Measurements from ENCODE around the gene RFX4. TPM values are rescaled to one million over a fixed set of nuclear protein-coding genes. Genes with fewer than 3 reads are reported as not detected.
"Not testable (repeated sequence)": the region's sequence is repeated elsewhere in the genome, so short reads cannot be mapped to it uniquely, and the experiment has no call there.

RFX4 gene
- polyA plus RNA-seq, 4 donors, result not detected

DNA sequence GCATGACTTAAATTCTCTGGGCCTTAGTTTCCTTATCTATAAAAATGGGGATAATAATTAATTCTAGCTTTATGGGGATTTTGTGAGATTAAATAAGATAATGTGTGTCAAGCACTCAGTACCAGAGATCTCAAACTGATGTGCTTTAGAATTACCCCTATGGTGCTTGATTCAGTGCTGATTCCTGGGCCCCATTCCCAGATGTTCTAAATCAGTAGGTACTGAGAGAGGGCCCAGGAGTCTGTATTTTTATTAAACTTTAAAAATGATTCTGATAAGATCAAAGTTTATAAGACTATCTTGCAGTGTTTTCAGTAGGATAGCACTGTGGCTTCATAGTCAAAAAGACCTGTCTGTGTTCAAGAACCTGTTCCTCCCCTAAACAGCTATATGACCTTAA, 102.6 kb downstream of the RFX4 start:
- no peak for DNase-seq (ENCODE audit: low read depth in 4 of 4, low spot score in 3 of 4)

DNA sequence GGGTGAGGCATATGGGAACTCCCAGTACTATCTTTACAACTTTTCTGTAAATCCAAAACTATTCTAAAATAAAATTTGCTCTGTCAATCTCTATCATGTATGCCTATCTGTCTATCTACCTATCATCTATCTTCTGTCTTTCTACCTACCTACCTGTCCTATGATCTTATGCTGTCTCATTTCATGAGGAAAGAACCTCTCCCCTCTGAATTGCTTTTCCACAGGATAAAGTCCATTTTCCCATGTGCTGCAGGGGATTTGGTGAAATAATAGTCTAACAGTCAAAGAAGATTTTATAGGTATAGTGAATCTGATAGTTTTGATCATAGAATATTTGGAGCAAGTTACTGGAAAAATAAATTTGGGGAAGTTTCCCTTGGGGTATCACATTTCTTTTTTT, 104.9 kb downstream of the RFX4 start:
- no peak for DNase-seq (ENCODE audit: low read depth in 4 of 4, low spot score in 3 of 4)

DNA sequence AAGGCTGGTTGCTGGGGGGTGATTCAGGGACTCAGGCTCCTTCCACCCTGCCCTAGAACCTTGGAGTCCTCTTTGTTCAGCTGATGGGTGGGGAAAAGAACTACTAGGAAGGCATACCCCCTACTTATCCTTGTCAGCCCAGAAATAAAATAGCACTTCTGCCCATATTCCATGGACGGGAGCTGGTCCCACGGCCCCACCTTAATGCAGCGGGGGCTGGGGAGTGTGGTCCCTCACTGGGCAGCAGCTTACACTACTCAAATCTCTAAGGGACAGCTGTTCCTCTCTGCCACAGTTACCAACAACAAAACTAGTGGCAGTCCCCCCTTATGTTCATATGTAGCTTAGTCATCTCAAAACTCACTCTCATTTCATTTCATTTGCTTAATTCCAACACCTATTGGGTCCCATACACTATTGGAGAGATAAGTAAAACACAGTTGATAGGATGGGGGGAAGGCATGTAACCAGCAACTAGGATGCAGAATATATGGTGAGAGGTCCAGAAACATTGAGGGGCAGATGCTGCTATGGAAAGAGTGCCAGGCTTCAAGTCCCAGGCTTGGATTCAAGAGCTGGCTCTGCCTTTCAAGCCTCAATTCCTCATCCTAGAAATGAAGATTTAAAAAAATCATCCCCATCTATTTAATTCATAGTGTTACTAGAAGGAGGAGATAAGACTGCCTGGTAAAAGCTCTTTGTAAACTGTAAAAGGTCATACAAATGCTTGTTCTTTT, 107.9 kb downstream of the RFX4 start:
- no peak for DNase-seq (ENCODE audit: low read depth in 4 of 4, low spot score in 3 of 4)

DNA sequence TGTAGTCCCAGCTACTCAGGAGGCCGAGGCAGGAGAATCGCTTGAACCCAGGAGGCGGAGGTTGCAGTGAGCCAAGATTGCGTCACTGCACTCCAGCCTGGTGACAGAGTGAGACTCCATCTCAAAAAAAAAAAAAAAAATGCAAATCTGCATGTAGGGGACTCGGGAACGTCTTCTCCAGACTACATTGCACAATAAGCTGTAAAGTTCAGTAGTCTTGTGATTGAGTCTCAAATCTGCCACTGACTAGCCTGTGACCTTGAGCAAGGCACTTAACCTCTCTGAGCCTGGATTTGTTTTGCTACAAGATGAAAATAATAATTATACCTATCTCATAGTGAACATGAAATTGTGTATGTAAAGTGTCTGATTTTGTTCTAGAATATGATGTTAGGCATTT, 109.2 kb downstream of the RFX4 start:
- not testable (repeated sequence) for DNase-seq (ENCODE audit: low read depth in 4 of 4, low spot score in 3 of 4)

DNA sequence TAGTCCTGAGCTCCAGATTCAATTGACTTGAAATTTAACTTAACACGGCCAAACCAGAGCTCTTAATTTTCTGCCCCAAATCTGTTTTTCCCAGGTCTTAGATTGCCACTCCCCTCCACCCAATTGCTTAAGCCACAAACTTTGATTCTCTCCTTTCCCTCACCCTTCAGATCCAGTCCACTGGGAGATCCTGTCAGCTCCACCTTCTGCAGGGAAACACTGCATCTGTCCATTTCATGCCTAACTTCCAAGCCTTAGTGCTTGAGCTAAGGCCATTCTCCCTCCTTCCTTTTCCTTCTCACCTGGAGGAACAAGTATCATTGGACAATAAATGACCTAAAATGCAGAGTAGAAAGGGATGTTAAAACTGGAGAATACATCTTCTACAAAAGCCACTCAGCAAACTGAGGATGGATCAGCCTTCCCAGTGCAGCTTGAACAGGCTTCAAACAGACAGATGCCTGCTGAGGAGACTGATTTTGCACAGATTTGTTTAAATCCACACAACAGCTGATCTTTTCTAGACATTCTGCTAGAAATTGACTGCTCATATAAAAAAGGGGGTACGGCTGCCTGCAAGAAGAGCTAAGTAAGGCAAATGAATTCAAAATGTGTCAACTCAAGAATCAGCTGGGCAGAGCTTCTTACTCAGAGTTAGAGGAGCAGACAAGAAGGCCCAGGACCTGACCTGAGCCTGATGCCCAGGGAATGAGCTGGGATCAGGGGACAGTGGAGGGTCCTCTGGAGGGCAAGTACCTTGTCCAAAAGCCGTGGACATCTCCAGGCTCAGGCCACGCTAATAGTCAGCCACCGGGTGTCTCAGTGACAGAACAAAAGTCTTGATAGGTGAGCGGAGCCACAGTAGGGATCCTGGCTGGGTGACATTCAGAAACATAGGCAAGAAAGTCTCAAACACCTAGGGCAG, 110.4 kb downstream of the RFX4 start:
- no peak for DNase-seq (ENCODE audit: low read depth in 4 of 4, low spot score in 3 of 4)

DNA sequence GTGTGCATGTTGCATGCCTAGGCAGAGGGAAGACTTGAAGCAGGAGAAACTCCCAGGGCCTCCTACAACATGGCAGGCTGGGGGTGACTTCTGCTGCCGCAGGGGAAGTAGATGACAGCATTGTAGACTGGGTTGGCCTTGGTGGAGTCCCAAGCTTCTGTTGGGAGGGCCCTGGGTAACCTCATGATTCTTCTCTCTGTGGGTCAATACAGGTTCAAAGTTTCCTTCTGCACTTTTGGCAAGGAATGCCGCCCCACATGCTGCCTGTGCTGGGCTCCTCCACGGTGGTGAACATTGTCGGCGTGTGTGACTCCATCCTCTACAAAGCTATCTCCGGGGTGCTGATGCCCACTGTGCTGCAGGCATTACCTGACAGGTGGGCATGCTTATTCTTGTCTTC, 113.3 kb downstream of the RFX4 start:
- no peak for DNase-seq (ENCODE audit: low read depth in 4 of 4, low spot score in 3 of 4)

DNA sequence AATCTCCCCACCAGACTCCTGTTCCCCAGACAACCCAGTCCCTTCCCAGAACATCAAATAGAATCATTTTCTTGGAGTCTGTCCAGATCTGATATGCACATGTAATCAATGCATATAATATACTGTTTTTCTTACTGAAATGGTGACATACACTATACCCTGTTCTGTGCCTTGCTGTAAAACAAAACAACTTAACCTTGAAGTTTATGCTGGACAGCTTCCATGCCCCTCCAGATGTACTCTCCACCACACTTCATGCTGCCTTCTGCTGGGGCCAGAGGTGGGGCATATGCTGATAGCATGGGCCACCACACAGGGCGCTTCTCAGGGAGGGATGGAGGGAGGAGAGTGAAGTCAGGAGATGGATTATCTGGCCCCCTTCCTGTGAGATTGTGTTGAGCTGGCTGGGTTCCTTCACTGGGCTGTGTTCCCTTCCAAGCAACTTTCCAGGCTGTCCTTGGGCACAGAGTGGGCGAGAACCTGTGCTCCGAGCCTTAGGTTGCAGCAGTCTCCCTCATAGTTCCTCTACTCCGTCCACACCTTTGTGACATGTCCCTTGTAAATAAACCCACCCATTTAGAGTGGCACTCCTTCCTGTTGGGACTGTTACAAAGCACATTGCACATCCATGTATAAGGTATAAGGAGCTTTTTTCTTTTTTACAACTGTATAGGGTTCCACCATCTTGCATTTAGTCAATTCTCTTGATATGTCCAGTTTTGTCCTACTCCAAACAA, 114.0 kb downstream of the RFX4 start:
- no peak for DNase-seq (ENCODE audit: low read depth in 4 of 4, low spot score in 3 of 4)

DNA sequence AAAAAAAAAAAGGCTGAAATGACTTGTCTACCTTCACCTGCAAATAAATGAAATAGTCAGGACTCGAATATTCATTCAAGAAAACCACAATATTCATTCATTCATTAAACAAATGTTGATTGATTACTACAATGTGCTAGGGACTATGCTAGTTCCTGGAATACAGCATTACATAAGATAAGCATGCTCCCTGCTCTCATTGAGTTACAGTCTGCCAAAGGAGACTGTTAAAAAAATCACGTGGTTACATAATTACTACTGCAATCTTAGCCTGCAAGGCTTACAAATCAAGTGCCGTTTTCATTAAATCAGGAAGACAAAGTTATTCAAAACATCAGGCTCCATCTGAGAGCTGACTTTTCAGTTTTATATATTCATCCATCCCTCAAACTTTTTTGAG, 121.3 kb downstream of the RFX4 start:
- no peak for DNase-seq (ENCODE audit: low read depth in 4 of 4, low spot score in 3 of 4)

DNA sequence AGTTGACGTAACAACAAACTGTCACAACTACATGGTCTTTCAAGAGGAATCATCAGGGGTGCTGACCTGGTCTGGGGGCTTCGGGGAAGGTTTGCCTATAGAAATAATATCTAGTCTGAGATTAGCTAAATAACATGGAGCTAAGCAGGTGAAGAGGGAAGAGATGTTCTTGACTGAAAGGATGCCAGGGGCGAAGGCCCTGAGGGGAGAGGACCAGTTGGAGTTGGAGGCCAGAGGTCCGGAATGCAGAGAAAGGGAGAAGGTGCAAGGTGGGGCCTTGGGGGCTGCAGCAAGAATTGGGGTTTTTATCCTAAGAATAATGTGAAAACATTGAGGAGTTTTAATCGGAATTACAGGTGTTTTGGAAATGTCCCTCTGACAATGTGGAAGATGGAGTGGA, 123.2 kb downstream of the RFX4 start:
- no peak for DNase-seq (ENCODE audit: low read depth in 4 of 4, low spot score in 3 of 4)

DNA sequence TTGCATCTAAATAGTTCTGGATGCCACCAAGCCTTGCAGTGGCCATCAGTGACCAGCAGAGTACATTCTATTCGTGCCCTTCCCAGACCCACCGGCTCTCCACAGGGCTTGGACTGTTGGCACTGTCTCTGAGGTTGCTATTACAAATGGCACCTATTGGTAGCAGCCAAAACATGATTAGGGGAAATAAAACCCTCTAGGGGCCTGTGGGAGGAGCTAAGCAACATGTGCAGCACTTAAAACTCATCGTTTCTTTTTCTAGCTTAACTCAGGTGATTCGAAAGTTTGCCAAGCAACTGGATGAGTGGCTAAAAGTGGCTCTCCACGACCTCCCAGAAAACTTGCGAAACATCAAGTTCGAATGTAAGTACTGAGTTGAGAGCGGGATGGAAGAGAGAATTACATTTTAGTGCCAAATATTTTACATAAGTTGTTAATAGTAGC, 126.3 kb downstream of the RFX4 start:
- no peak for DNase-seq (ENCODE audit: low read depth in 4 of 4, low spot score in 3 of 4)

DNA sequence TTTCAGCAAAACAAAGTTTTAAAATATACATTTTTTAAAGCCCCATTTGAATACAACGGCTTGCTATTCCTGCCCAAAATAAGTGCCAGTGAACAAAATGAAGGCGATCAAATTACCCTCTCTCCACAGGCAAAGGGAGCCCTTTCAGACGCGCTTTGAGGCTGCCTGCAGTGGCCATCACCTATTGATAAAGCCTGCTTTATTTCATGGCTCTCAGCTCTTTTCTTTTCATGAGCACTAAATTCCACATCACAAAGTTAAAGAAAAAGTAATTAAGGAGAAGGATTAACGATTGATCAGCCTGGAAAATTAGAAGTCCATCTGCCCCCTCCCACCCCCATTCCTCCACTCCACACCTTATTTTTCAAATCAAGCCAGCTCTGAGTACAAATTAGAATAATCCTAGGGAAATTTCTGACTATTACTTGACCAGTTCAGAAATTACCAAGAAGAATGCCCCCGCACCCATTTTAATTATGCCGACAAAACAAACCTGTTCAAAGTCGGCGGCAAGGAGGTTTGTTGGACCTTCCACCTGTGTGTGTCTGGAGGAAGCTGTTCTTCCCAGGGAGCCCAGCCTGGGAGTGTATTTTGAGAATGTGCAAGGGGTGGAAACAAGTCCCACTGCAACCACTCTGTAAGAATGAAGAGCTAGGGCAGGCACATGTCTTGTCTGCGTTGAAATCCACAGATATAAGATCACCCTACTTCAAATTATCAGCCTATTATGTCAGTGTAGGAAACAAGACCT, 127.5 kb downstream of the RFX4 start:
- DNase-seq (ENCODE audit: low read depth in 4 of 4, low spot score in 3 of 4), result no peak

DNA sequence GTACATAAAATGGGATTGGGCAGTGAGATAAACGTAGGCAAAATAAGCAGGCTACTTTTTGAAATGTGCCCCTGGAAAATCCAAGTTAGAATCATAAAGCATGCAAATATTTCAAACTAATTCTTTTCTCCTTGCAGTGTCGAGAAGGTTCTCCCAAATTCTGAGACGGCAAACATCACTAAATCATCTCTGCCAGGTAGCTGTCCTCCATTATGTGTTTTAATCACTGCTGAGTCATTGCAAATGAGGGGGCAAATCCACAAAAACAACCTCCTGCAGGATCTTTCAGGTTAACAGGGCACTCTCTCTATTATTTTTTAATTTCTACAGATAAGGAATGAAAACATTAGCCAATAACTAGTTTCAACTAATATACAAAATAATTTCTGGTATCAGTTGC, 128.5 kb downstream of the RFX4 start:
- no peak for DNase-seq (ENCODE audit: low read depth in 4 of 4, low spot score in 3 of 4)

DNA sequence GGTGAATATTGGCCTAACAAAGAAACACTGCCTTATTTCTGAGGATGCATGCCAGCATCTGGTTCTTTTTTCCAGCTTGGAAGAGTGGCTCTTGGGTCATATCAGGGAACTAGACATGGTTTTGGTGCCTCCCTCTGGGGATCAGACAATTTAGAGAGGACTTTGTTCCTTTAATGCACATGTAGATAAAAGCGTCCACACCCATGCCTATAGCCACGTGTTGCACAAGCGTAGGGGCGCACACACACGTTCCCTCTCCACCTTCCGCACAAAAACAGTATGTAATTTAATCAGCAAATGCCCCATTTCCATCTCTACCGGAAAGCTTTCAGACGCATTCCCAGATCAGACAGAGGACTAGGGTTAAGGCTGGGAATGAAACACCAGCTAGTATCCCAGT, 130.0 kb downstream of the RFX4 start:
- DNase-seq (ENCODE audit: low read depth in 4 of 4, low spot score in 3 of 4), result no peak

DNA sequence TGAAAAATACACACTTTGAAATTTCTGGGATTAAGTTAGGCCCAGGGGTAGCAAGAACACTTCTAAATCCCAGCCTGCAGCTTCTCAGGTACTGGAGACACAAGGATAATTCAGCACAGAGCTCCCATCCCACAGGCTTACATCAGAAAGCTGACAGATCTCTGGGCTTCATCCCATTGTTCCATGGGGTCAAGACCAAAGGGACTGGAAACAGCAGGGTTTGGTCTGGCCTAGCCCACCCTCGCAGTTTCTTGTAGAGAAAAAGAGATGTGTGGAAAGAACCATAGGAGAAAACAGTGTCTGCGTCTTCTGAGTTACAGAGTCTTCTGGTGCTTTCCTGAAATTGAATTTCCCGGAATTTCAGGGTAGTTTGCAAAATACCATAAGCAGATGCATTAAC, 132.1 kb downstream of the RFX4 start:
- no peak for DNase-seq (ENCODE audit: low read depth in 4 of 4, low spot score in 3 of 4)

DNA sequence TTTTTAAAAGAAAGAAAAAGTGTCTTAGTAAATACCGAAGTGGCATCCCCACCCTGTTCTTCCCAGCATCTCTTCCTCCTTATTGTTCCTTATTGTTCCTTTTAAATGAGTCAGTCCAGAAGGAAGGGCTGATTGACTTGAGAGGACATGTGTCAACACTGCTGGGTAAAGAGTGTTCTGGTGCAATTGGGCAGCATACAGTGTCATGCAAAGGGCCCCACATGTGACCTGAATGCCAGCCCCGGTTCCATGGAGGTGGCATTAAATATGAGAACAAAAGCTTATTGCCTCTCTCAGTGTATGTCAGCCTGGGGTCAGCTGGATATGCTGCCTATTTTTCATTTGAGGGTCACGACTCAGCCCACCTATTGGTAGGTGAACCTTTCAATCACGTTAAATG, 132.8 kb downstream of the RFX4 start:
- DNase-seq (ENCODE audit: low read depth in 4 of 4, low spot score in 3 of 4), result no peak

DNA sequence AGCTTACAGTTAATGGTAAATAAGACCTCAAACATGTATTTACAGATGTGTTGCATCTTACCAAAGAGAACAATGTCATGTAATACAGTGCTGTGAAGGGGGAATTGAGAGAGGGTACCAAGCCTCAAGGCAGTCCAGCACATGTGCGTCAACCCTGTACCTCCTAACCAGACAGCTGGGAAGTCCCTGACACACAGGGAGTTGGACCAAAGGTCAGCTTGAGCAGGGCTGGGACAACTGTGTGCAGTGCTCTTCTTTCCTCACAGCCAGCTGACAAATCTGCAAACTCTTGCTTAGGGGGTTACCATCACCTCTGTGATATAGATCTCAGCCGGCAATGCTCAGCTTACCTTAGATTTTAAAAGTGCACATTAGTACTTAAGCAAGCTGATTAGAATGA, 134.9 kb downstream of the RFX4 start:
- no peak for DNase-seq (ENCODE audit: low read depth in 4 of 4, low spot score in 3 of 4)

DNA sequence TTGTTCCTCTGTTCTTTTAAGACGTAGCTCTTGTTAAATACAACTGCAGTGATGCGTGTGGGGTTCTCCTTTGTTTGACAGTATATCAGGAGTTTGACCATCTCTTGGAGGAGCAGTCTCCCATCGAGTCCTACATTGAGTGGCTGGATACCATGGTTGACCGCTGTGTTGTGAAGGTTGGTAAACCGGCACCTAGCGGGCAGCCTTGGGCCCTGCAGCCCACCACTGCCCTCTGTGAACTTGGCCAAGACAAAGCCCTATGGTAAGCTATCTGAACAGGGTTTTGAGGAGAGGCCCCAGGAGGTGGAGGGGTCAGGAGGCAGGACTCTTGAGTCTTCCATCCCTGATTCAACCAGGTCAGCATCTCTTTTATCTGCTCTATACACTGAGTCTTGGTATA, 137.1 kb downstream of the RFX4 start:
- DNase-seq (ENCODE audit: low read depth in 4 of 4, low spot score in 3 of 4), result no peak

DNA sequence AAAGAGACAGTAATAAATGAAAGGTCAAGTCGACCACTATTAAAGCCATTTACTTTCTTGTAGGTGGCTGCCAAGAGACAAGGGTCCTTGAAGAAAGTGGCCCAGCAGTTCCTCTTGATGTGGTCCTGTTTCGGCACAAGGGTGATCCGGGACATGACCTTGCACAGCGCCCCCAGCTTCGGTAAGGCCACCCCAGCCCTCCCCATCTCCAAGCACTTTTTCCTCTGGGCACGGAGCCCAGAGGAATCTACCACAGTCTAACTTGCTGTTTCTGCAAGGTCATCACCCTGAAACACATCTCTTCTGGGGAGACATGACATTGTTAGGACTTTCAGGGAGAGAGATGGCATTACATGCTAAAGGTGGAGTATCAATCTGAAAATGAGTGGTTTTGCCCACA, 137.9 kb downstream of the RFX4 start:
- DNase-seq (ENCODE audit: low read depth in 4 of 4, low spot score in 3 of 4), result no peak

DNA sequence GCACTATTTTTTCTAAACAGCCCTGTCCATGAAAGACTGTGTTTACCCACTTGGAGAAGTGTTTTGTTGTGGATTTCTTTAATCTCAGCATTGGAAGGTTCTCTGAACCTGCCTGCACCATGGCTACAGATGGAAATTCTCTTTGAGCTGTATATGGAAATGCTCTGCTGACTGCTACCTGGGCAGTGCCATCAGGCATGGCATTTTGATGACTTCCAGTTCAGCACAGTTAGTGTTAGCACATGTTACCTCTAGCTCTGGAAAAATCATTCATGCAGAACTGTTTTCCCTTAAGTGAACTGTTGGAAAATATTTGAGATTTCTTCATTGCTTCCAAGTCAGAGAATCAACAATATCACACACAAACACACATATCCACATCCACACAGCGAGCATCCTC, 139.1 kb downstream of the RFX4 start:
- no peak for DNase-seq (ENCODE audit: low read depth in 4 of 4, low spot score in 3 of 4)

DNA sequence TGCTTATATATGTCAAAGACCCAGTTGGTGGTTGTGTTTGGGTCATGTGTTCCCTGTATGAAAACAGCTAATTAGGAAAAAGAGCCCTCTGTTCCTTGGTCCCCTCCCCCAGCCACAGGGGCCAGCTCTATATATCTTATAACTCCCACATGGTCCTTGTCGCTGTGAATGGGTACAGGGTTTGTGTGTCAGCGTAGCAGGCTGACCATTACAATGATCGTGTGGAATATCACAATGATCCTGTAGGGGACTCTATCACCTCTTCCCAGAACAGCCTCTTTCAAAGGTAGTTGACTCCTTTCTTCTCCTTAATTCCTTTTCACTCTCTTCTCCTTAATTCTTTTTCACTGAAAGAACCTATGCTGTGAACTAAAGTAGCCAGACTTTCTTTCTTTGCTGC, 140.0 kb downstream of the RFX4 start:
- DNase-seq (ENCODE audit: low read depth in 4 of 4, low spot score in 3 of 4), result no peak

DNA sequence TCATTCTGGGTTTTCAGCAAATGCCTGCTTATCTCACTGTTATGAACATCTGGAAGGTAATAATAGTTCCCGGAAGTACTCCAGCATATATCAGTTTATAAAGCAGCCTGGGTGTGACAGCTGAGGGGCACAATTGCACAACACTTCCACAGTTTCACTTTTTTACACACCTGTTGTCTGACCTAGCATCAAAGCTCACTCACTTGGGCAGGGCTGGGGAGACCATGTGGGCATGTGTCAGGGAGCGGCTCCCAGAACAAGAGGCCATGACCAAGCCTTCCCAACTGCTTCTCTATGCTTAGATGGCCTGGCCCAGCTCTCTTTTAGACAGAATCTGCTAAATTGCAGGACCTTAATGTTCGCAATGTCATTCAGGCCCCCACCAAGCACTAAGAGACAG, 140.6 kb downstream of the RFX4 start:
- no peak for DNase-seq (ENCODE audit: low read depth in 4 of 4, low spot score in 3 of 4)
